Tibial nerve (tissue), 4 donors: ENCODE results near the gene CNOT1. TPM values are rescaled to one million over a fixed set of nuclear protein-coding genes. Genes with fewer than 3 reads are reported as not detected.

ENCODE experiments used
- DNase-seq, 2 donors: peaks; one replicate each; pipeline ENCODE4 v3.0.0-alpha.2; 2019; ENCODE audit warnings: low spot score in 2 of 2
- H3K27ac ChIP-seq, 4 donors: fragments of 200-600 bp; sonication (generic) in 3 of 4; one replicate each; pipeline ENCODE4 v1.5.1; 2017 to 2019; ENCODE audit warnings: mild to moderate bottlenecking in 1 of 4
- H3K27me3 ChIP-seq, 2 donors: fragments of 200-600 bp; sonication (generic) in 1 of 2; one replicate each; pipeline versions ENCODE4 v1.5.1 to v1.6.0; 2017 to 2019
- H3K36me3 ChIP-seq, 3 donors: fragments of 200-600 bp; sonication (generic); one replicate each; pipeline ENCODE4 v1.5.1; 2018 to 2019
- H3K4me1 ChIP-seq, 4 donors: fragments of 200-600 bp; sonication (generic) in 3 of 4; one replicate each; pipeline ENCODE4 v1.5.1; 2017 to 2019
- H3K4me3 ChIP-seq, 4 donors: fragments of 200-600 bp; sonication (generic) in 3 of 4; one replicate each; pipeline ENCODE4 v1.5.1; 2017 to 2019; ENCODE audit warnings: mild to moderate bottlenecking in 1 of 4, moderate library complexity in 1 of 4
- H3K9me3 ChIP-seq, 4 donors: fragments of 200-600 bp; sonication (generic) in 3 of 4; one replicate each; pipeline ENCODE4 v1.5.1; 2017 to 2019
- CTCF ChIP-seq, 5 experiments: fragments of 200-600 bp in 3 of 5; fragments of 450-650 bp in 2 of 5; sonication (generic) in 3 of 5; IDR thresholded peaks; one replicate each; pipeline ENCODE4 v1.5.1; 2016 to 2019; ENCODE audit warnings: antibody characterized with exemption in 5 of 5, mild to moderate bottlenecking in 3 of 5, moderate library complexity in 2 of 5
- EP300 ChIP-seq, 2 donors: sonication (generic); formaldehyde crosslinking; IDR thresholded peaks; one replicate each; pipeline ENCODE4 v1.6.1; 2017; ENCODE audit warnings: antibody characterized with exemption in 2 of 2, mild to moderate bottlenecking in 1 of 2
- POLR2A ChIP-seq, 2 donors: fragments of 450-650 bp; IDR thresholded peaks; one replicate each; pipeline ENCODE4 v1.6.1; 2017; ENCODE audit warnings: antibody characterized with exemption in 2 of 2, mild to moderate bottlenecking in 2 of 2, moderate library complexity in 2 of 2
- WGBS, 2 donors: methylation state at CpG; one replicate each; pipeline ENCODE4 v1.1.5; 2018; 5-methylcytosine and 5-hydroxymethylcytosine counted together
- total RNA-seq, 4 donors: library from RNA; depleted of rRNA; stranded (reverse); fragments of >200 nt; gene quantifications; one replicate each; pipeline ENCODE4 v1.1.0, GENCODE V29; 2016

CNOT1 gene
- total RNA-seq, 4 donors from 2014 or later, result 80.8 to 122 (median 105) TPM

GRCh38 chr16:58495521-58496331 is 133.9 kb downstream of the CNOT1 start:
- Histone ChIP-seq H3K4me3 (peak overlapping the region in 1 of 4 donors; percentile 23), H3K4me1 (peaks cover 0 to 25% (median 10%) of the 10 kb centered on the region in 4 donors), H3K27ac (peak overlapping the region in 3 of 4 donors; percentile 58 to 93 (median 83)), H3K9me3 (no peaks in the 10 kb centered on the region), H3K27me3 (peaks cover 0 to 10% of the 10 kb centered on the region in 2 donors), H3K36me3 (no peaks in the 10 kb centered on the region)
- TF ChIP-seq POLR2A (IDR thresholded peaks at IDR 0.05) (no peak), CTCF (IDR thresholded peaks at IDR 0.05) (no peak), EP300 (IDR thresholded peaks at IDR 0.05) (no peak)
- 39 to 44% methylated on average over 21 to 22 of the region's 24 CpGs for WGBS, 2 donors
- DNase-seq, result no peak

GRCh38 chr16:58494981-58495520 is 134.6 kb downstream of the CNOT1 start:
- Histone ChIP-seq H3K27ac (peak overlapping the region in 3 of 4 donors; percentile 58 to 93 (median 83)), H3K9me3 (no peaks in the 10 kb centered on the region), H3K27me3 (peaks cover 0 to 3% of the 10 kb centered on the region in 2 donors), H3K4me1 (peaks cover 0 to 18% (median 4%) of the 10 kb centered on the region in 4 donors), H3K36me3 (no peaks in the 10 kb centered on the region), H3K4me3 (peak overlapping the region in 1 of 4 donors; percentile 23)
- DNase-seq, result peak; percentile 81 to 88
- 1% methylated on average over 8 of the region's 8 CpGs for WGBS, 2 donors
- TF ChIP-seq EP300 (IDR thresholded peaks at IDR 0.05) (peak in 1 of 2 donors; percentile 17), CTCF (IDR thresholded peaks at IDR 0.05) (peak; percentile 27 to 57 (median 49)), POLR2A (IDR thresholded peaks at IDR 0.05) (no peak)

GRCh38 chr16:58493756-58494431 is 135.7 kb downstream of the CNOT1 start:
- H3K27ac ChIP-seq, result peak overlapping the region in 1 of 4 donors; percentile 93
- H3K36me3 ChIP-seq, result no peaks in the 10 kb centered on the region
- no peaks in the 10 kb centered on the region for H3K9me3 ChIP-seq
- no peaks in the 10 kb centered on the region for H3K27me3 ChIP-seq
- H3K4me1 ChIP-seq, result peaks cover 0 to 16% (median 4%) of the 10 kb centered on the region in 4 donors
- H3K4me3 ChIP-seq, result no peak overlapping the region
- no peak for DNase-seq
- 74 to 82% methylated on average over 16 to 20 of the region's 20 CpGs for WGBS, 2 donors
- TF ChIP-seq EP300 (IDR thresholded peaks at IDR 0.05) (no peak), POLR2A (IDR thresholded peaks at IDR 0.05) (no peak), CTCF (IDR thresholded peaks at IDR 0.05) (no peak)

- no peak overlapping the region for H3K27ac ChIP-seq
- WGBS, 2 donors, result 41 to 42% methylated on average over 5 of the region's 5 CpGs
- no peak overlapping the region for H3K4me3 ChIP-seq
- H3K9me3 ChIP-seq, result no peaks in the 10 kb centered on the region
- H3K4me1 ChIP-seq, result peaks cover 0 to 19% (median 4%) of the 10 kb centered on the region in 4 donors
- TF ChIP-seq CTCF (IDR thresholded peaks at IDR 0.05), result no peak
- TF ChIP-seq EP300 (IDR thresholded peaks at IDR 0.05), result no peak
- no peak for TF ChIP-seq POLR2A (IDR thresholded peaks at IDR 0.05)
- H3K36me3 ChIP-seq, result no peaks in the 10 kb centered on the region
- H3K27me3 ChIP-seq, result no peaks in the 10 kb centered on the region
- DNase-seq, result no peak
These were observed 136.9 kb downstream of the CNOT1 start for GRCh38 chr16:58492735-58493134.
